ENCODE results near the gene STK38.

- TF ChIP-seq CTCF (conservative IDR thresholded peaks at IDR 0.05; ENCODE audit: low read depth, low read length) (no peak), POLR2A (IDR thresholded peaks at IDR 0.05; ENCODE audit: low read depth, low read length) (no peak), NFE2L2 (IDR thresholded peaks at IDR 0.05; ENCODE audit: low read depth, low read length) (no peak), BHLHE40 (IDR thresholded peaks at IDR 0.05; ENCODE audit: low read depth, low read length) (no peak), RCOR1 (IDR thresholded peaks at IDR 0.05; ENCODE audit: insufficient replicate concordance, low read length) (no peak), MAFK (IDR thresholded peaks at IDR 0.05; ENCODE audit: low read depth, low read length) (no peak), RAD21 (IDR thresholded peaks at IDR 0.05; ENCODE audit: low read length) (no peak), RFX5 (IDR thresholded peaks at IDR 0.05; ENCODE audit: low read depth, low read length) (no peak), CEBPB (IDR thresholded peaks at IDR 0.05; ENCODE audit: low read depth, low read length) (no peak), MAZ (IDR thresholded peaks at IDR 0.05; ENCODE audit: borderline replicate concordance, low read depth, low read length) (no peak)
- TF ChIP-seq, protein P1, sequence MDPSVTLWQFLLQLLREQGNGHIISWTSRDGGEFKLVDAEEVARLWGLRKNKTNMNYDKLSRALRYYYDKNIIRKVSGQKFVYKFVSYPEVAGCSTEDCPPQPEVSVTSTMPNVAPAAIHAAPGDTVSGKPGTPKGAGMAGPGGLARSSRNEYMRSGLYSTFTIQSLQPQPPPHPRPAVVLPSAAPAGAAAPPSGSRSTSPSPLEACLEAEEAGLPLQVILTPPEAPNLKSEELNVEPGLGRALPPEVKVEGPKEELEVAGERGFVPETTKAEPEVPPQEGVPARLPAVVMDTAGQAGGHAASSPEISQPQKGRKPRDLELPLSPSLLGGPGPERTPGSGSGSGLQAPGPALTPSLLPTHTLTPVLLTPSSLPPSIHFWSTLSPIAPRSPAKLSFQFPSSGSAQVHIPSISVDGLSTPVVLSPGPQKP (IDR thresholded peaks at IDR 0.05; ENCODE audit: borderline replicate concordance, low read depth, low read length), result no peak
These were observed 14.0 kb downstream of the STK38 start for GRCh38 chr6:36533321-36533720.
